ENCODE measurements around the gene EGFL6. TPM values are rescaled to one million over a fixed set of nuclear protein-coding genes. Genes with fewer than 3 reads are reported as not detected.

The EGFL6 gene
- polyA plus RNA-seq, 2 of the 4 experiments (the other 2 are of a cell fraction), result not detected

GRCh38 chrX:13545726-13546125 is 23.7 kb upstream of the EGFL6 start:
- 25% methylated on average over 2 of the region's 2 CpGs for WGBS (ENCODE audit: missing lambda C conversion rate)
- no peaks in the 10 kb centered on the region for H3K4me1 ChIP-seq

DNA sequence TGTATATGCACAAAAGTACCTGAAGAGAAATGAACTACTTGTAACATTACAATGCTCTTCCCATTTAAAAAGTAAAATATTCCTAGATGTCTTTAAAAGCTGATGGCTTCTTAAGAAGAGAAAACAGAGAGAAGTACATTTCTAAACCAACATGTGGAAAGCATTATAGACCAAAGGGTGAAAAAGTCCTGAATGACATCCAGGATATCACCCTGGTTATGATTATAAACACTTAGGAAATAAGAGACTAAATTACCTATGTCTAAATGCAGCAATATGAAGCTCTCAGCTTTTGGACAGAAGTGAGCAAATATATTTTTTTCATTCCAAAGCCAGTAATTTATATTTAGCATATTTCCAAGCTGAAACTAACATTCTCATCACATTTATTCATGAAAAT is 21.7 kb upstream of the EGFL6 start:
- ChIA-PET POLR2A (no interaction called here), CTCF (interaction anchor here (0.5 kb wide), 1 partner anchor 11 kb away, joined by 6 read pairs; no protein-coding TSS in a partner anchor)
- FAIRE-seq (peak; percentile 46), ATAC-seq (no peak), DNase-seq (ENCODE audit: low read depth in 1 of 2, low spot score in 1 of 2) (no peak)
- Histone ChIP-seq H3K4me2 (no peak overlapping the region), H3K27ac (no peak overlapping the region), H3K9me3 (no peaks in the 10 kb centered on the region), H3K4me1 (no peaks in the 10 kb centered on the region), H3K4me3 (no peak overlapping the region)
- no peak for TF ChIP-seq KDM1A (IDR thresholded peaks at IDR 0.05; ENCODE audit: low read depth)
- TF ChIP-seq CHD4 (IDR thresholded peaks at IDR 0.05; ENCODE audit: borderline replicate concordance), result no peak
- TF ChIP-seq EP300 (IDR thresholded peaks at IDR 0.05), result no peak

More at GRCh38 chrX:13545726-13546125, 23.7 kb upstream of the EGFL6 start:
- TF ChIP-seq RFX5 (IDR thresholded peaks at IDR 0.05), result no peak
- TF ChIP-seq CBX2 (IDR thresholded peaks at IDR 0.05; ENCODE audit: borderline replicate concordance, low read depth), result no peak
- TF ChIP-seq BHLHE40 (IDR thresholded peaks at IDR 0.05; ENCODE audit: low read depth, low read length), result no peak
- TF ChIP-seq SMC3 (IDR thresholded peaks at IDR 0.05), result no peak
- TF ChIP-seq USF2 (IDR thresholded peaks at IDR 0.05), result no peak
- no peak for TF ChIP-seq HEYL (CRISPR knock-in tag; IDR thresholded peaks at IDR 0.05)
- no peak for TF ChIP-seq NPAS2 (CRISPR knock-in tag; IDR thresholded peaks at IDR 0.05; ENCODE audit: borderline replicate concordance)
- no peak overlapping the region for H3K4me3 ChIP-seq
- H3K4me2 ChIP-seq, result no peak overlapping the region
- no peak for DNase-seq (ENCODE audit: low read depth in 1 of 2, low spot score in 1 of 2)
- CTCF ChIA-PET, result interaction anchor here (0.6 kb wide), 1 partner anchor 198 kb away, joined by 3 read pairs; no protein-coding TSS in a partner anchor
- ATAC-seq, result no peak
- POLR2A ChIA-PET, result no interaction called here
- H3K9me3 ChIP-seq, result no peaks in the 10 kb centered on the region
- peak; percentile 46 for FAIRE-seq
- no peak overlapping the region for H3K27ac ChIP-seq

DNA sequence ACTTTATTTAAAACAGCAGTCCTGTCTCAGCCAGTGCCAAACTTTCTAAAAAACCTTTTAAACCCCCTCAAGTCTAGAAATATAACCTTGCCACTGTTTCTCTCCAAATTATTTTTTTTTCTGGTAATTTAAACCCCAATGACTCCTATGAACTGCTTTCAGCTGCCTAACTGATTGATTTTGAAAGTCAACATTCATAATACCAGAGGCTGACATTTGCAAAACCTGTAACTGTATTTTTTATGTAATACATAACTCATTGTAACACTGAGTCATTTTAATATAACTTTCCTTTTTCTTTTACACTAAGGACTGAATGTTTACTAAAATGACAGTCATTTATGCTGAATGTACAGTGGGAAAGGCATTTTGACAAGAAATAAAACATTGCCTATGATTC is 19.1 kb upstream of the EGFL6 start:
- TF ChIP-seq POLR2A (IDR thresholded peaks at IDR 0.05; ENCODE audit: low read length), result no peak
- TF ChIP-seq TFCP2L1 (CRISPR knock-in tag; IDR thresholded peaks at IDR 0.05), result no peak
- no peak for TF ChIP-seq RCOR1 (IDR thresholded peaks at IDR 0.05; ENCODE audit: low read depth, low read length)
- no peak for TF ChIP-seq NR3C1 (IDR thresholded peaks at IDR 0.05)
- TF ChIP-seq, protein P1, sequence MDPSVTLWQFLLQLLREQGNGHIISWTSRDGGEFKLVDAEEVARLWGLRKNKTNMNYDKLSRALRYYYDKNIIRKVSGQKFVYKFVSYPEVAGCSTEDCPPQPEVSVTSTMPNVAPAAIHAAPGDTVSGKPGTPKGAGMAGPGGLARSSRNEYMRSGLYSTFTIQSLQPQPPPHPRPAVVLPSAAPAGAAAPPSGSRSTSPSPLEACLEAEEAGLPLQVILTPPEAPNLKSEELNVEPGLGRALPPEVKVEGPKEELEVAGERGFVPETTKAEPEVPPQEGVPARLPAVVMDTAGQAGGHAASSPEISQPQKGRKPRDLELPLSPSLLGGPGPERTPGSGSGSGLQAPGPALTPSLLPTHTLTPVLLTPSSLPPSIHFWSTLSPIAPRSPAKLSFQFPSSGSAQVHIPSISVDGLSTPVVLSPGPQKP (IDR thresholded peaks at IDR 0.05; ENCODE audit: low read depth, low read length), result no peak
- TF ChIP-seq ZNF302 (CRISPR knock-in tag; IDR thresholded peaks at IDR 0.05), result no peak
- no peak for TF ChIP-seq CBX2 (IDR thresholded peaks at IDR 0.05; ENCODE audit: borderline replicate concordance, low read depth)
- no peak for TF ChIP-seq NFE2L2 (conservative IDR thresholded peaks at IDR 0.05; ENCODE audit: low read length)
- no peak for TF ChIP-seq HDAC2 (IDR thresholded peaks at IDR 0.05)
- no peak for TF ChIP-seq CHD2 (IDR thresholded peaks at IDR 0.05; ENCODE audit: low read length, partially characterized antibody)
- no peak for TF ChIP-seq NPAS2 (CRISPR knock-in tag; IDR thresholded peaks at IDR 0.05; ENCODE audit: borderline replicate concordance)
- no peak for TF ChIP-seq CBX8 (IDR thresholded peaks at IDR 0.05)
- TF ChIP-seq, protein P2, sequence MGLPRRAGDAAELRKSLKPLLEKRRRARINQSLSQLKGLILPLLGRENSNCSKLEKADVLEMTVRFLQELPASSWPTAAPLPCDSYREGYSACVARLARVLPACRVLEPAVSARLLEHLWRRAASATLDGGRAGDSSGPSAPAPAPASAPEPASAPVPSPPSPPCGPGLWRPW (IDR thresholded peaks at IDR 0.05), result no peak
- no peak for TF ChIP-seq JUN (IDR thresholded peaks at IDR 0.05)
- no peak for TF ChIP-seq CHD4 (IDR thresholded peaks at IDR 0.05; ENCODE audit: borderline replicate concordance)
- no peak for TF ChIP-seq ESRRA (IDR thresholded peaks at IDR 0.05; ENCODE audit: borderline replicate concordance, low read length)
- TF ChIP-seq FOSL2 (IDR thresholded peaks at IDR 0.05), result no peak
- no peak for TF ChIP-seq FOSL2 (CRISPR knock-in tag; IDR thresholded peaks at IDR 0.05)
- TF ChIP-seq, protein P3, sequence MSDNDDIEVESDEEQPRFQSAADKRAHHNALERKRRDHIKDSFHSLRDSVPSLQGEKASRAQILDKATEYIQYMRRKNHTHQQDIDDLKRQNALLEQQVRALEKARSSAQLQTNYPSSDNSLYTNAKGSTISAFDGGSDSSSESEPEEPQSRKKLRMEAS (IDR thresholded peaks at IDR 0.05), result no peak
- no peak for TF ChIP-seq MAFK (IDR thresholded peaks at IDR 0.05; ENCODE audit: partially characterized antibody)
- no peaks in the 10 kb centered on the region for H3K9me3 ChIP-seq
- ChIA-PET POLR2A (no interaction called here), CTCF (no interaction called here)
- H3K27ac ChIP-seq, result no peak overlapping the region
- FAIRE-seq (no peak), DNase-seq (ENCODE audit: low read depth in 1 of 2, low spot score in 1 of 2) (no peak), ATAC-seq (no peak)
- H3K4me3 ChIP-seq, result no peak overlapping the region
- H3K4me1 ChIP-seq, result no peaks in the 10 kb centered on the region
- H3K4me2 ChIP-seq, result no peak overlapping the region
